GM12878 (cell line): ENCODE results near the gene PROCA1. TPM values are rescaled to one million over a fixed set of nuclear protein-coding genes. Genes with fewer than 3 reads are reported as not detected.

Source experiments
- HDAC2 ChIP-seq: fragments of 200-600 bp; sonication (generic); IDR thresholded peaks from 2 replicates; pipeline ENCODE4 v1.6.1; 2017
- LARP7 ChIP-seq: fragments of 450-650 bp; IDR thresholded peaks from 2 replicates; pipeline ENCODE4 v1.6.1; 2017; ENCODE audit warnings: mild to moderate bottlenecking
- STAT3 ChIP-seq: IDR thresholded peaks from 2 replicates; pipeline ENCODE4 v1.6.1; 2011; ENCODE audit warnings: low read depth, low read length, improper control_type of control experiment
- polyA plus RNA-seq, 11 experiments: library from polyadenylated mRNA; depleted of rRNA in 4 of 11; unstranded in 6 of 11; stranded (reverse) in 5 of 11; fragments of >200 nt; fragmentation: Nextera tagmentation in 4 of 11; fragmentation: Illumina TruSeq in 1 of 11; extraction: Ambion mirVana in 4 of 11; extraction: Trizol in 1 of 11; gene quantifications; 1 replicate in 1 of 11; 2 replicates in 10 of 11; pipeline versions ENCODE4 v1.2.1 to v1.2.3, GENCODE V29; 2011 to 2016; ENCODE audit warnings: inconsistent platforms in 2 of 11, missing spikeins in 2 of 11, low read depth in 1 of 11
- total RNA-seq, 4 experiments: library from RNA; depleted of rRNA in 3 of 4; stranded (reverse); fragments of >200 nt in 3 of 4; fragmentation: Illumina TruSeq in 1 of 4; extraction: Trizol in 1 of 4; gene quantifications; 2 replicates each; pipeline versions ENCODE4 v1.2.1 to v1.2.3, GENCODE V29; 2013 to 2021
- TF ChIP-seq, protein P1 (sequence below): fragments of 450-650 bp; conservative IDR thresholded peaks from 2 replicates; pipeline ENCODE4 v1.6.1; 2017; ENCODE audit warnings: mild to moderate bottlenecking, moderate library complexity
- TF ChIP-seq, protein P2 (sequence below): fragments of 450-650 bp; IDR thresholded peaks from 2 replicates; pipeline ENCODE4 v1.6.1; 2017; ENCODE audit warnings: mild to moderate bottlenecking
- TF ChIP-seq, protein P3 (sequence below): fragments of 450-650 bp; IDR thresholded peaks from 2 replicates; pipeline ENCODE4 v1.6.1; 2016; ENCODE audit warnings: mild to moderate bottlenecking, moderate library complexity, borderline replicate concordance
- TF ChIP-seq, protein P4 (sequence below): fragments of 450-650 bp; IDR thresholded peaks from 2 replicates; pipeline ENCODE4 v1.6.1; 2017; ENCODE audit warnings: antibody characterized with exemption, mild to moderate bottlenecking, moderate library complexity
- TF ChIP-seq, protein P5 (sequence below): fragments of 450-650 bp; IDR thresholded peaks from 2 replicates; pipeline ENCODE4 v1.6.1; 2016; ENCODE audit warnings: mild to moderate bottlenecking
- TF ChIP-seq, protein P6 (sequence below): fragments of 450-650 bp; IDR thresholded peaks from 2 replicates; pipeline ENCODE4 v1.6.1; 2017; ENCODE audit warnings: mild to moderate bottlenecking, moderate library complexity

Gene PROCA1
- total and polyA plus RNA-seq, 10 of the 15 experiments (the other 5 are each of a cell fraction or from before 2014, with no cell fraction given): 0.35 to 4.8 (median 1.4) TPM

DNA sequence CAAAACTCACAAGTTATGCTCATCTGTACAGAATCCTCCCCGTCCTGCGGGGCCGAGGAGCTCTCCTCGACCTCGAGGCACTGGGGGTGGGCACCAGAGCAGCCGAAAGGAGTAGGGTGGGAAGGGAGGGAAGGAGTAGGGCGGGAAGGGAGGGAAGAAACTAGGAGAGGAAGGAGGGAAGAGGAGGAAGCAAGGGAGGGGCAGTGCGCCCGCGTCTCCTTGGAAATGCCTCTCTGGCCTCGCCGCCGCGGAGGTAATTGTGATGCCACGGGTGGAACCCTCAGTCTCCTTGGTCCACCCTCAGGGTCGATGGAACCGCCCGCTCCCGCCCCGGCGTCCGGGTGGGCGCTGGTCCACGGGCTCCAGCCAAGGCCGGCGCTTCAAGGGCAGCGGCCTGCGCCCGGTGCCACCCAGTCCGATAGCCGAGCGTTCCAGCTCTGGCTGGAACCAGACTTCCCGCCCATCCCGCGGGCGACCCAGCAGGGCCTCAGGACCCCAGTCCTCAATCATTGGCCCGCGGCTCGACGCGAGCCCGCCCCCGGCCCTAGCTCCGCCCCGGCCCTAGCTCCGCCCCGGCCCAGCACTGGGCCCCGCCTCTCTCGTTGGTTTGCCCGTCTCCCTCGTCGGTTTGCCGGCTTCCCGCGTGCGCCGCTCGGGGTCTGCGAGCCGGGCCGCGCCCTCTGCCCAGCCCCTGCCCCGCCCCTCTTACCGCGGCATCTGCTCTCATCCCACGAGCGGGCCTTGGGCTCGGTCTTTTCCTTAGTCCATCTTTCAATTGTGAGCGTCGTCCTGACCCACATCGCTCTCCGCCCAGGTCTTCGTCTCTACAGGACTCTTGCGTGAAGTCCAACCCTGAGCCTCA, 596 bp downstream of the PROCA1 start (continued):
- TF ChIP-seq, protein P1, sequence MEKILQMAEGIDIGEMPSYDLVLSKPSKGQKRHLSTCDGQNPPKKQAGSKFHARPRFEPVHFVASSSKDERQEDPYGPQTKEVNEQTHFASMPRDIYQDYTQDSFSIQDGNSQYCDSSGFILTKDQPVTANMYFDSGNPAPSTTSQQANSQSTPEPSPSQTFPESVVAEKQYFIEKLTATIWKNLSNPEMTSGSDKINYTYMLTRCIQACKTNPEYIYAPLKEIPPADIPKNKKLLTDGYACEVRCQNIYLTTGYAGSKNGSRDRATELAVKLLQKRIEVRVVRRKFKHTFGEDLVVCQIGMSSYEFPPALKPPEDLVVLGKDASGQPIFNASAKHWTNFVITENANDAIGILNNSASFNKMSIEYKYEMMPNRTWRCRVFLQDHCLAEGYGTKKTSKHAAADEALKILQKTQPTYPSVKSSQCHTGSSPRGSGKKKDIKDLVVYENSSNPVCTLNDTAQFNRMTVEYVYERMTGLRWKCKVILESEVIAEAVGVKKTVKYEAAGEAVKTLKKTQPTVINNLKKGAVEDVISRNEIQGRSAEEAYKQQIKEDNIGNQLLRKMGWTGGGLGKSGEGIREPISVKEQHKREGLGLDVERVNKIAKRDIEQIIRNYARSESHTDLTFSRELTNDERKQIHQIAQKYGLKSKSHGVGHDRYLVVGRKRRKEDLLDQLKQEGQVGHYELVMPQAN: peak; percentile 46
- TF ChIP-seq, protein P2, sequence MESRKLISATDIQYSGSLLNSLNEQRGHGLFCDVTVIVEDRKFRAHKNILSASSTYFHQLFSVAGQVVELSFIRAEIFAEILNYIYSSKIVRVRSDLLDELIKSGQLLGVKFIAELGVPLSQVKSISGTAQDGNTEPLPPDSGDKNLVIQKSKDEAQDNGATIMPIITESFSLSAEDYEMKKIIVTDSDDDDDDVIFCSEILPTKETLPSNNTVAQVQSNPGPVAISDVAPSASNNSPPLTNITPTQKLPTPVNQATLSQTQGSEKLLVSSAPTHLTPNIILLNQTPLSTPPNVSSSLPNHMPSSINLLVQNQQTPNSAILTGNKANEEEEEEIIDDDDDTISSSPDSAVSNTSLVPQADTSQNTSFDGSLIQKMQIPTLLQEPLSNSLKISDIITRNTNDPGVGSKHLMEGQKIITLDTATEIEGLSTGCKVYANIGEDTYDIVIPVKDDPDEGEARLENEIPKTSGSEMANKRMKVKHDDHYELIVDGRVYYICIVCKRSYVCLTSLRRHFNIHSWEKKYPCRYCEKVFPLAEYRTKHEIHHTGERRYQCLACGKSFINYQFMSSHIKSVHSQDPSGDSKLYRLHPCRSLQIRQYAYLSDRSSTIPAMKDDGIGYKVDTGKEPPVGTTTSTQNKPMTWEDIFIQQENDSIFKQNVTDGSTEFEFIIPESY: no peak
- TF ChIP-seq, protein P3, sequence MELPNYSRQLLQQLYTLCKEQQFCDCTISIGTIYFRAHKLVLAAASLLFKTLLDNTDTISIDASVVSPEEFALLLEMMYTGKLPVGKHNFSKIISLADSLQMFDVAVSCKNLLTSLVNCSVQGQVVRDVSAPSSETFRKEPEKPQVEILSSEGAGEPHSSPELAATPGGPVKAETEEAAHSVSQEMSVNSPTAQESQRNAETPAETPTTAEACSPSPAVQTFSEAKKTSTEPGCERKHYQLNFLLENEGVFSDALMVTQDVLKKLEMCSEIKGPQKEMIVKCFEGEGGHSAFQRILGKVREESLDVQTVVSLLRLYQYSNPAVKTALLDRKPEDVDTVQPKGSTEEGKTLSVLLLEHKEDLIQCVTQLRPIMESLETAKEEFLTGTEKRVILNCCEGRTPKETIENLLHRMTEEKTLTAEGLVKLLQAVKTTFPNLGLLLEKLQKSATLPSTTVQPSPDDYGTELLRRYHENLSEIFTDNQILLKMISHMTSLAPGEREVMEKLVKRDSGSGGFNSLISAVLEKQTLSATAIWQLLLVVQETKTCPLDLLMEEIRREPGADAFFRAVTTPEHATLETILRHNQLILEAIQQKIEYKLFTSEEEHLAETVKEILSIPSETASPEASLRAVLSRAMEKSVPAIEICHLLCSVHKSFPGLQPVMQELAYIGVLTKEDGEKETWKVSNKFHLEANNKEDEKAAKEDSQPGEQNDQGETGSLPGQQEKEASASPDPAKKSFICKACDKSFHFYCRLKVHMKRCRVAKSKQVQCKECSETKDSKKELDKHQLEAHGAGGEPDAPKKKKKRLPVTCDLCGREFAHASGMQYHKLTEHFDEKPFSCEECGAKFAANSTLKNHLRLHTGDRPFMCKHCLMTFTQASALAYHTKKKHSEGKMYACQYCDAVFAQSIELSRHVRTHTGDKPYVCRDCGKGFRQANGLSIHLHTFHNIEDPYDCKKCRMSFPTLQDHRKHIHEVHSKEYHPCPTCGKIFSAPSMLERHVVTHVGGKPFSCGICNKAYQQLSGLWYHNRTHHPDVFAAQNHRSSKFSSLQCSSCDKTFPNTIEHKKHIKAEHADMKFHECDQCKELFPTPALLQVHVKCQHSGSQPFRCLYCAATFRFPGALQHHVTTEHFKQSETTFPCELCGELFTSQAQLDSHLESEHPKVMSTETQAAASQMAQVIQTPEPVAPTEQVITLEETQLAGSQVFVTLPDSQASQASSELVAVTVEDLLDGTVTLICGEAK: no peak
- TF ChIP-seq HDAC2: 0 out of 2 replicates have a peak, but pooled peaks have one; percentile 36
- TF ChIP-seq, protein P4, sequence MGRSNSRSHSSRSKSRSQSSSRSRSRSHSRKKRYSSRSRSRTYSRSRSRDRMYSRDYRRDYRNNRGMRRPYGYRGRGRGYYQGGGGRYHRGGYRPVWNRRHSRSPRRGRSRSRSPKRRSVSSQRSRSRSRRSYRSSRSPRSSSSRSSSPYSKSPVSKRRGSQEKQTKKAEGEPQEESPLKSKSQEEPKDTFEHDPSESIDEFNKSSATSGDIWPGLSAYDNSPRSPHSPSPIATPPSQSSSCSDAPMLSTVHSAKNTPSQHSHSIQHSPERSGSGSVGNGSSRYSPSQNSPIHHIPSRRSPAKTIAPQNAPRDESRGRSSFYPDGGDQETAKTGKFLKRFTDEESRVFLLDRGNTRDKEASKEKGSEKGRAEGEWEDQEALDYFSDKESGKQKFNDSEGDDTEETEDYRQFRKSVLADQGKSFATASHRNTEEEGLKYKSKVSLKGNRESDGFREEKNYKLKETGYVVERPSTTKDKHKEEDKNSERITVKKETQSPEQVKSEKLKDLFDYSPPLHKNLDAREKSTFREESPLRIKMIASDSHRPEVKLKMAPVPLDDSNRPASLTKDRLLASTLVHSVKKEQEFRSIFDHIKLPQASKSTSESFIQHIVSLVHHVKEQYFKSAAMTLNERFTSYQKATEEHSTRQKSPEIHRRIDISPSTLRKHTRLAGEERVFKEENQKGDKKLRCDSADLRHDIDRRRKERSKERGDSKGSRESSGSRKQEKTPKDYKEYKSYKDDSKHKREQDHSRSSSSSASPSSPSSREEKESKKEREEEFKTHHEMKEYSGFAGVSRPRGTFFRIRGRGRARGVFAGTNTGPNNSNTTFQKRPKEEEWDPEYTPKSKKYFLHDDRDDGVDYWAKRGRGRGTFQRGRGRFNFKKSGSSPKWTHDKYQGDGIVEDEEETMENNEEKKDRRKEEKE: no peak
- TF ChIP-seq, protein P5, sequence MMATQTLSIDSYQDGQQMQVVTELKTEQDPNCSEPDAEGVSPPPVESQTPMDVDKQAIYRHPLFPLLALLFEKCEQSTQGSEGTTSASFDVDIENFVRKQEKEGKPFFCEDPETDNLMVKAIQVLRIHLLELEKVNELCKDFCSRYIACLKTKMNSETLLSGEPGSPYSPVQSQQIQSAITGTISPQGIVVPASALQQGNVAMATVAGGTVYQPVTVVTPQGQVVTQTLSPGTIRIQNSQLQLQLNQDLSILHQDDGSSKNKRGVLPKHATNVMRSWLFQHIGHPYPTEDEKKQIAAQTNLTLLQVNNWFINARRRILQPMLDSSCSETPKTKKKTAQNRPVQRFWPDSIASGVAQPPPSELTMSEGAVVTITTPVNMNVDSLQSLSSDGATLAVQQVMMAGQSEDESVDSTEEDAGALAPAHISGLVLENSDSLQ: no peak
- TF ChIP-seq STAT3: no peak
- TF ChIP-seq, protein P6, sequence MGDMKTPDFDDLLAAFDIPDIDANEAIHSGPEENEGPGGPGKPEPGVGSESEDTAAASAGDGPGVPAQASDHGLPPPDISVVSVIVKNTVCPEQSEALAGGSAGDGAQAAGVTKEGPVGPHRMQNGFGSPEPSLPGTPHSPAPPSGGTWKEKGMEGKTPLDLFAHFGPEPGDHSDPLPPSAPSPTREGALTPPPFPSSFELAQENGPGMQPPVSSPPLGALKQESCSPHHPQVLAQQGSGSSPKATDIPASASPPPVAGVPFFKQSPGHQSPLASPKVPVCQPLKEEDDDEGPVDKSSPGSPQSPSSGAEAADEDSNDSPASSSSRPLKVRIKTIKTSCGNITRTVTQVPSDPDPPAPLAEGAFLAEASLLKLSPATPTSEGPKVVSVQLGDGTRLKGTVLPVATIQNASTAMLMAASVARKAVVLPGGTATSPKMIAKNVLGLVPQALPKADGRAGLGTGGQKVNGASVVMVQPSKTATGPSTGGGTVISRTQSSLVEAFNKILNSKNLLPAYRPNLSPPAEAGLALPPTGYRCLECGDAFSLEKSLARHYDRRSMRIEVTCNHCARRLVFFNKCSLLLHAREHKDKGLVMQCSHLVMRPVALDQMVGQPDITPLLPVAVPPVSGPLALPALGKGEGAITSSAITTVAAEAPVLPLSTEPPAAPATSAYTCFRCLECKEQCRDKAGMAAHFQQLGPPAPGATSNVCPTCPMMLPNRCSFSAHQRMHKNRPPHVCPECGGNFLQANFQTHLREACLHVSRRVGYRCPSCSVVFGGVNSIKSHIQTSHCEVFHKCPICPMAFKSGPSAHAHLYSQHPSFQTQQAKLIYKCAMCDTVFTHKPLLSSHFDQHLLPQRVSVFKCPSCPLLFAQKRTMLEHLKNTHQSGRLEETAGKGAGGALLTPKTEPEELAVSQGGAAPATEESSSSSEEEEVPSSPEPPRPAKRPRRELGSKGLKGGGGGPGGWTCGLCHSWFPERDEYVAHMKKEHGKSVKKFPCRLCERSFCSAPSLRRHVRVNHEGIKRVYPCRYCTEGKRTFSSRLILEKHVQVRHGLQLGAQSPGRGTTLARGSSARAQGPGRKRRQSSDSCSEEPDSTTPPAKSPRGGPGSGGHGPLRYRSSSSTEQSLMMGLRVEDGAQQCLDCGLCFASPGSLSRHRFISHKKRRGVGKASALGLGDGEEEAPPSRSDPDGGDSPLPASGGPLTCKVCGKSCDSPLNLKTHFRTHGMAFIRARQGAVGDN: peak; percentile 76
- TF ChIP-seq LARP7: peak; percentile 30; the same call in 1 of the 2 replicates
